HL-60 (cell line): ENCODE data around the gene RBM42.

ENCODE experiments used
- CTCF ChIP-seq: IDR thresholded peaks from one replicate; pipeline ENCODE4 v1.5.1; 2011; ENCODE audit warnings: low read length, control low read depth, inconsistent platforms; ENCODE audit not compliant: insufficient read depth
- GABPA ChIP-seq: IDR thresholded peaks from 2 replicates; pipeline ENCODE4 v1.6.1; 2012; ENCODE audit warnings: low read depth
- POLR2AphosphoS5 ChIP-seq: IDR thresholded peaks from 2 replicates; pipeline ENCODE4 v1.6.1; 2012; ENCODE audit warnings: low read depth
- REST ChIP-seq: IDR thresholded peaks from 2 replicates; pipeline ENCODE4 v1.6.1; 2012; ENCODE audit warnings: low read depth; ENCODE audit not compliant: insufficient replicate concordance

- TF ChIP-seq CTCF, result no peak
- no peak for TF ChIP-seq POLR2AphosphoS5
- no peak for TF ChIP-seq REST
- TF ChIP-seq GABPA, result no peak
These were observed 40.7 kb downstream of the RBM42 start for GRCh38 chr19:35669566-35669965.
